IPS-18a (cell line): ENCODE data around the gene MS4A5.

Experiments used
- H3K27ac ChIP-seq: one replicate; pipeline ENCODE4 v1.5.1; 2013; ENCODE audit warnings: low read length
- H3K27me3 ChIP-seq: one replicate; pipeline ENCODE4 v1.6.1; 2013; ENCODE audit warnings: mild to moderate bottlenecking, low read length; ENCODE audit not compliant: control insufficient read depth, insufficient read depth
- H3K36me3 ChIP-seq: one replicate; pipeline ENCODE4 v1.6.1; 2013; ENCODE audit warnings: low read depth, low read length; ENCODE audit not compliant: control insufficient read depth
- H3K4me1 ChIP-seq: one replicate; pipeline ENCODE4 v1.6.1; 2013; ENCODE audit warnings: low read depth, low read length; ENCODE audit not compliant: control insufficient read depth
- H3K4me3 ChIP-seq: one replicate; pipeline ENCODE4 v1.5.1; 2013; ENCODE audit warnings: low read length
- H3K9ac ChIP-seq: one replicate; pipeline ENCODE4 v1.6.1; 2013; ENCODE audit warnings: mild to moderate bottlenecking, low read length, moderate library complexity
- H3K9me3 ChIP-seq: one replicate; pipeline ENCODE4 v1.6.1; 2013; ENCODE audit warnings: low read depth, low read length; ENCODE audit not compliant: control insufficient read depth

MS4A5 gene

DNA sequence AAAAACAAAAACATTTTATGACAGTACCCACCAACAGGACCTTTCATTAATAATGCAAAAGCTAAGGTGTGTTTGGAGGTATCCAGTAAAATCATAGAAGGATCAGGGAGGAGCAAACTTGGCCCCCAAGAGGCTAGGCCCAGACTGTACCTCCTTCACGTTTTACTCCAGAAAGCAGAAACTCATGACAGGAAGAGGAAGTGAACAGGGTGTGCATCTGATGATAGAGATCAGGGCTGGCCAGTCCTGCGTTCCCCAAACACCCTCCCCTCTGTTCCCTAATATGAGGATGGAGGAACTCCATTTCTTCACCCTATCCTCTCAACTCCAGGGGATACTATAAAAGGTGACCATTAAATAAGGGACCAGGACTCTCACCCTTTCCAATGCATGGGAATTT is 53.0 kb downstream of the MS4A5 start:
- H3K36me3 ChIP-seq = no peaks in the 10 kb centered on the region
- H3K27ac ChIP-seq = no peak overlapping the region

GRCh38 chr11:60485987-60486386 is 56.6 kb downstream of the MS4A5 start:
- Histone ChIP-seq H3K9ac (no peak overlapping the region), H3K27ac (no peak overlapping the region), H3K4me1 (no peaks in the 10 kb centered on the region), H3K27me3 (no peaks in the 10 kb centered on the region), H3K36me3 (no peaks in the 10 kb centered on the region), H3K4me3 (no peak overlapping the region), H3K9me3 (no peaks in the 10 kb centered on the region)

More for the DNA sequence above, 53.0 kb downstream of the MS4A5 start:
- H3K9ac ChIP-seq = no peak overlapping the region
- no peaks in the 10 kb centered on the region for H3K4me1 ChIP-seq
- no peaks in the 10 kb centered on the region for H3K27me3 ChIP-seq
- no peaks in the 10 kb centered on the region for H3K9me3 ChIP-seq
- H3K4me3 ChIP-seq = no peak overlapping the region

DNA sequence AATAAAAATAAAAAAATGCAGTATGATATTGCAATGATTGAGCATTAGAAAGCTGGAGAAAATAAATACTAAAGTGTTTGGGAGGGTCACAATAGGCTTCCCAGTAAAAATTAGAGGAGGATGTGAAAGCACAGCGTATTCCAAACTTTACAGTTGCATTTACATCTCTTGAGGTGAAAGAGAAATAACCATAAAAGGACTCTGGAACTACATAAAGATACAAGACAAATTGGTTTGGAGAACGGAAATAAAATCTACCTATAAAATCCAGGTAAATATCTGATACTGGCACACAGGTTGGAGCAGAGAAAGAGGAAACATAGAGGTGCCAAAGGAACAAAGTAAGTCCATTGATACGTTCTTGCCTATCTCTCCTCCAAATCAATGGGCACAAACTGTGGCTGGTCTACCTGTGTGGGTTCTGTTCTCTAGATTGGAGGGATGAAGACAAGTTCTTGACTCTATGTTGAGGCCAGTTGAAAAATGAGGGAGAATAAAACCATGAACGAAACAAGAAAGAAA is 63.2 kb downstream of the MS4A5 start, which contains the start of gene MS4A12:
Gene MS4A12 (plus strand): TSS at position 291 of the 522 bp plus-strand sequence. CDS start 4,541 bp downstream, outside the sequence.
- Histone ChIP-seq H3K9me3 (no peaks in the 10 kb centered on the region), H3K9ac (no peak within 1 kb of the TSS), H3K4me1 (peaks cover 2% of the 10 kb centered on the region), H3K4me3 (no peak within 1 kb of the TSS), H3K27ac (no peak within 1 kb of the TSS), H3K27me3 (no peaks in the 10 kb centered on the region), H3K36me3 (no peaks in the 10 kb centered on the region)

DNA sequence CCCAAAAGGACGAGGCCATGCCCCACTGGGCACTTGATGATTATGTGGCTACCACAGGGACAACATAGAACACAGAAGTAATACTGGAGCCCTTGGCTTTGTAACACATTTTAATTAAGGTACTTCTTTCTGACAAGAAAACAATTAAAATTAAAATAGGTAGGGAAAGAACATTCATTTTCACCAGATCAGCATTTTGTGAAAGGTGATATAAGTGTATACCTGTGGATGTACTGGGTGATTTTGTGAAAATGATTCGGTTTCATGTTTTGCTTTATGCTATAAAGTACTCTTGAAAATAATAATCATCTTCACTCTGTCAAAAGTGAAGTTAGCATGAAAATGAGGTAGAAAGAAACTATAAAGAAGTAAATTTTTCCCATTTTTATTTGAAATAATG is 64.1 kb downstream of the MS4A5 start:
- Histone ChIP-seq H3K4me3 (no peak overlapping the region), H3K9me3 (no peaks in the 10 kb centered on the region), H3K4me1 (peaks cover 10% of the 10 kb centered on the region), H3K27me3 (no peaks in the 10 kb centered on the region), H3K27ac (no peak overlapping the region), H3K36me3 (no peaks in the 10 kb centered on the region), H3K9ac (no peak overlapping the region)
